Measurements from ENCODE around the gene HOXC13. TPM values are rescaled to one million over a fixed set of nuclear protein-coding genes. Genes with fewer than 3 reads are reported as not detected.
A peak's percentile ranks its signal among the peaks of the same experiment; 100 is the strongest.

HOXC13 gene
- total RNA-seq, 1 donor from 2014 or later = not detected

GRCh38 chr12:53989227-53990113, 50.8 kb downstream of the HOXC13 start:
- Histone ChIP-seq H3K4me3 (ENCODE audit: low read depth, low read length) (no peak overlapping the region), H3K36me3 (ENCODE audit: control insufficient read depth, insufficient read depth, low read length) (no peaks in the 10 kb centered on the region), H3K27me3 (ENCODE audit: control insufficient read depth, insufficient read depth, low read length) (peaks cover 43% of the 10 kb centered on the region)
- TF ChIP-seq CTCF (IDR thresholded peaks at IDR 0.05; ENCODE audit: insufficient read depth, low read length, poor library complexity, severe bottlenecking) = peak; percentile 58
- DNase-seq (ENCODE audit: low read depth) = no peak

GRCh38 chr12:53990311-53991076, 51.9 kb downstream of the HOXC13 start:
- Histone ChIP-seq H3K27me3 (ENCODE audit: control insufficient read depth, insufficient read depth, low read length) (peaks cover 49% of the 10 kb centered on the region), H3K4me3 (ENCODE audit: low read depth, low read length) (peak overlapping the region; percentile 24), H3K36me3 (ENCODE audit: control insufficient read depth, insufficient read depth, low read length) (no peaks in the 10 kb centered on the region)
- TF ChIP-seq CTCF (IDR thresholded peaks at IDR 0.05; ENCODE audit: insufficient read depth, low read length, poor library complexity, severe bottlenecking) = no peak
- no peak for DNase-seq (ENCODE audit: low read depth)

GRCh38 chr12:53991077-53991460, 52.4 kb downstream of the HOXC13 start:
- no peak for TF ChIP-seq CTCF (IDR thresholded peaks at IDR 0.05; ENCODE audit: insufficient read depth, low read length, poor library complexity, severe bottlenecking)
- Histone ChIP-seq H3K36me3 (ENCODE audit: control insufficient read depth, insufficient read depth, low read length) (no peaks in the 10 kb centered on the region), H3K4me3 (ENCODE audit: low read depth, low read length) (peak overlapping the region; percentile 24), H3K27me3 (ENCODE audit: control insufficient read depth, insufficient read depth, low read length) (peaks cover 47% of the 10 kb centered on the region)
- no peak for DNase-seq (ENCODE audit: low read depth)

GRCh38 chr12:53992377-53992889, 53.8 kb downstream of the HOXC13 start:
- TF ChIP-seq CTCF (IDR thresholded peaks at IDR 0.05; ENCODE audit: insufficient read depth, low read length, poor library complexity, severe bottlenecking) = no peak
- H3K27me3 ChIP-seq (ENCODE audit: control insufficient read depth, insufficient read depth, low read length) = peaks cover 49% of the 10 kb centered on the region
- DNase-seq (ENCODE audit: low read depth) = no peak
- no peaks in the 10 kb centered on the region for H3K36me3 ChIP-seq (ENCODE audit: control insufficient read depth, insufficient read depth, low read length)
- no peak overlapping the region for H3K4me3 ChIP-seq (ENCODE audit: low read depth, low read length)

- peak overlapping the region; percentile 6 for H3K4me3 ChIP-seq (ENCODE audit: low read depth, low read length)
- peaks cover 54% of the 10 kb centered on the region for H3K27me3 ChIP-seq (ENCODE audit: control insufficient read depth, insufficient read depth, low read length)
- DNase-seq (ENCODE audit: low read depth) = no peak
- TF ChIP-seq CTCF (IDR thresholded peaks at IDR 0.05; ENCODE audit: insufficient read depth, low read length, poor library complexity, severe bottlenecking) = no peak
- no peaks in the 10 kb centered on the region for H3K36me3 ChIP-seq (ENCODE audit: control insufficient read depth, insufficient read depth, low read length)
These were observed 54.8 kb downstream of the HOXC13 start for GRCh38 chr12:53993162-53994008.
